Dendritic cell treated with granulocyte-macrophage colony-stimulating factor and Interleukin-4, amounts not matched to agents 40 ng/mL and 50 ng/mL, for 4 days (primary cell): ENCODE data around the gene MFNG.

Experiments
- H3K27ac Mint-ChIP-seq: one replicate; pipeline ENCODE4 v1.8.0; 2022; ENCODE audit warnings: mild to moderate bottlenecking, mixed read lengths
- H3K27me3 Mint-ChIP-seq: one replicate; pipeline ENCODE4 v1.8.0; 2022; ENCODE audit warnings: mild to moderate bottlenecking, mixed read lengths
- H3K36me3 Mint-ChIP-seq: one replicate; pipeline ENCODE4 v1.8.0; 2022; ENCODE audit warnings: low read depth, mixed read lengths
- H3K4me1 Mint-ChIP-seq: one replicate; pipeline ENCODE4 v1.8.0; 2022; ENCODE audit warnings: low read depth, mixed read lengths
- H3K4me3 Mint-ChIP-seq: one replicate; pipeline ENCODE4 v1.8.0; 2022; ENCODE audit warnings: mild to moderate bottlenecking, moderate library complexity, mixed read lengths
- H3K9me3 Mint-ChIP-seq: one replicate; pipeline ENCODE4 v1.8.0; 2022; ENCODE audit warnings: mixed read lengths
- intact Hi-C: fragments of 100-400 bp; cut with micrococcal nuclease; formaldehyde crosslinking; loops from one replicate; pipeline ENCODE4 v1.15.0; 2022

Gene MFNG

DNA sequence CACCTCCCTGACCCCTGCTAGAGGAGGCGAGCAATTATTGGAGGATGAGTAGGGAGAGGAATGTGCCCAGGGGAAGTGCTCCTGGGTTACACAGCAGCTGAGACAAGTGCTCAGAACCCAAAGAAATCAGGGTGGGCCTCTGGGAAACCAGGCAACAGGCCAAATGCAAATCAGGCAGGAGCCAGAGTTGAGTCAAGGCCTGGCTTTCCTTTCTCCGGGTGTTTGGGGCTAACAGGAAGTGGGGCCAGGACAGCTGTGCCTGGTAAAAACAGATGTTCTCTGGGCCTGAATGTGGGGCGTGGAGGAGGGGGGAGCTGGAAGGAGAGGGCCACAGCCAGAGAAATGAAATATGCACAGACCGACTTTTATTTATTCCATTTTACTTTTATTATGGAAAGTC is 22.0 kb downstream of the MFNG start:
- H3K4me1 Mint-ChIP-seq, result peaks cover 5% of the 10 kb centered on the region
- no peaks in the 10 kb centered on the region for H3K27me3 Mint-ChIP-seq
- H3K27ac Mint-ChIP-seq, result no peak overlapping the region
- peaks cover 44% of the 10 kb centered on the region for H3K36me3 Mint-ChIP-seq
- no peaks in the 10 kb centered on the region for H3K9me3 Mint-ChIP-seq
- H3K4me3 Mint-ChIP-seq, result no peak overlapping the region
- intact Hi-C loops, result no loop called here

DNA sequence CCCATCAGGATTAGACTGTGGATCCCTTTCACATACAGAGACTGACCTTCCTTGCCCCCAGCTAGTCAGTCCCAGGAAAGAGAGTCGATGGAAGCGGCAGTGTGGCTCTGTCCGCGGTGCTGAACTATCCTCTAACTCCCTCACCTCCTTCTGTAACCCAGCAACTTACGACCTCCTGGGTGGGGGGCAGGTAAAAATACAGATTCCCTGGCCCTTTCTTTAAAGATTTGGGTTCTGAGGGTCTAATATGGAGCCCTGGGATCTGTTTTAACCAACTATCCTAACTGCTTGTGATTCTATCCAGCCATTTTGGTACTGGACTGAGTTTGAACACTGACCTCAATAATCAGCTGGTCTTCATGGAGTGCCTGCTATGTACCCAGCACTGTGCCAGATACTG is 23.2 kb downstream of the MFNG start:
- Mint-ChIP-seq H3K9me3 (no peaks in the 10 kb centered on the region), H3K4me3 (no peak overlapping the region), H3K27me3 (no peaks in the 10 kb centered on the region), H3K27ac (no peak overlapping the region), H3K4me1 (peaks cover 5% of the 10 kb centered on the region), H3K36me3 (peaks cover 32% of the 10 kb centered on the region)
- intact Hi-C loops, result no loop called here

- peaks cover 26% of the 10 kb centered on the region for H3K36me3 Mint-ChIP-seq
- no peak overlapping the region for H3K4me3 Mint-ChIP-seq
- peaks cover 5% of the 10 kb centered on the region for H3K4me1 Mint-ChIP-seq
- H3K9me3 Mint-ChIP-seq, result no peaks in the 10 kb centered on the region
- intact Hi-C loops, result no loop called here
- H3K27me3 Mint-ChIP-seq, result peaks cover 2% of the 10 kb centered on the region
- H3K27ac Mint-ChIP-seq, result no peak overlapping the region
Measured at GRCh38 chr22:37462436-37462835, 23.7 kb downstream of the MFNG start.

GRCh38 chr22:37461961-37462360 is 24.2 kb downstream of the MFNG start:
- peaks cover 22% of the 10 kb centered on the region for H3K36me3 Mint-ChIP-seq
- intact Hi-C loops, result no loop called here
- H3K4me1 Mint-ChIP-seq, result peaks cover 5% of the 10 kb centered on the region
- no peak overlapping the region for H3K27ac Mint-ChIP-seq
- no peaks in the 10 kb centered on the region for H3K9me3 Mint-ChIP-seq
- H3K27me3 Mint-ChIP-seq, result peaks cover 7% of the 10 kb centered on the region
- H3K4me3 Mint-ChIP-seq, result no peak overlapping the region

GRCh38 chr22:37460684-37461083 is 25.5 kb downstream of the MFNG start:
- H3K27ac Mint-ChIP-seq, result no peak overlapping the region
- H3K36me3 Mint-ChIP-seq, result peaks cover 9% of the 10 kb centered on the region
- intact Hi-C loops, result no loop called here
- peaks cover 16% of the 10 kb centered on the region for H3K27me3 Mint-ChIP-seq
- peaks cover 5% of the 10 kb centered on the region for H3K4me1 Mint-ChIP-seq
- H3K4me3 Mint-ChIP-seq, result no peak overlapping the region
- H3K9me3 Mint-ChIP-seq, result no peaks in the 10 kb centered on the region

DNA sequence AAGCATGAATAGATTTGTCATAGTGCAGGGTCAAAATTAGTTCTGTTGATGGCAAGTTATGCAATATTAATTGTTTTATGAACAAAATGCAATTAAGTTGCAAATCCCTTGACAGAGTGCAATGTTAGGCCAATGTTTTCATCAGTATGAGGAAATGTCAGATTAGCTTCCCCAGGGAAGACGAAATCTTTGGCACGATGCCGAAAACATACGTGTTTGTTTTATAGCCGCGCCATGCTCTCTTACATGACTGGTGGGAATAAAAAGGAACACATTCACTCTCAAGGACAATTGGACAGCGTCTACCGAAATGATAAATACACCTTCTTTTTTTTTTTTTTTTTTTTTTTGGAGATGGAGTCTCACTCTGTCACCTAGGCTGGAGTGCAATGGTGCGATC is 27.0 kb downstream of the MFNG start:
- Mint-ChIP-seq H3K9me3 (no peaks in the 10 kb centered on the region), H3K36me3 (no peaks in the 10 kb centered on the region), H3K4me1 (peaks cover 5% of the 10 kb centered on the region), H3K27me3 (peaks cover 29% of the 10 kb centered on the region), H3K27ac (no peak overlapping the region), H3K4me3 (no peak overlapping the region)
- intact Hi-C loops, result loop anchor here (5.0 to 10.0 kb wide), 2 partner anchors 194 to 292 kb away; no protein-coding TSS in a partner anchor

- H3K36me3 Mint-ChIP-seq, result no peaks in the 10 kb centered on the region
- no peaks in the 10 kb centered on the region for H3K9me3 Mint-ChIP-seq
- peaks cover 42% of the 10 kb centered on the region for H3K27me3 Mint-ChIP-seq
- H3K27ac Mint-ChIP-seq, result no peak overlapping the region
- peaks cover 5% of the 10 kb centered on the region for H3K4me1 Mint-ChIP-seq
- H3K4me3 Mint-ChIP-seq, result no peak overlapping the region
- intact Hi-C loops, result loop anchor here (1.0 to 10.0 kb wide), 3 partner anchors 141 to 290 kb away; no protein-coding TSS in a partner anchor
Measured at GRCh38 chr22:37457093-37457893, 28.9 kb downstream of the MFNG start.

DNA sequence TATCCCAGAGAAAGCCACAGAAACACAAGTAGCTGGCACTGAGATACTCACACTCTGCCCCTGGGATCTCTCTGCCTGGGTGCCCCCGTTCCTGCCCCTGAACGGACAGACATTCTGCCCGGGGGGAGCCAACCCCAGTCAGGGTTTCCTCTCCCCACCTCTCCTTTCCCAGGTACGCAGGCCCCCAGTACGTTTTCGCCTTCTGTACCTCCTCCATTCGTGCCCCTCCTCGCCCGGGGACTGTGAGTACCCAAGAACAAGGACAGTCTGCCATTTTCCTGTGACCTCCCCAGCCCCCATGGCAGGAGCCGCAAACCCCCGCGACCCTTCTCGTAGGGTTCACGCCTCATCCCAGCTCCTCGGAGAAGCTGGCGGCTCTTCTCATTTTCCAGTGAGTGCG is 29.8 kb downstream of the MFNG start:
- peaks cover 44% of the 10 kb centered on the region for H3K27me3 Mint-ChIP-seq
- H3K36me3 Mint-ChIP-seq, result no peaks in the 10 kb centered on the region
- no peaks in the 10 kb centered on the region for H3K4me1 Mint-ChIP-seq
- intact Hi-C loops, result loop anchor here (5.0 to 10.0 kb wide), 2 partner anchors 192 to 289 kb away; no protein-coding TSS in a partner anchor
- H3K27ac Mint-ChIP-seq, result no peak overlapping the region
- no peaks in the 10 kb centered on the region for H3K9me3 Mint-ChIP-seq
- no peak overlapping the region for H3K4me3 Mint-ChIP-seq

DNA sequence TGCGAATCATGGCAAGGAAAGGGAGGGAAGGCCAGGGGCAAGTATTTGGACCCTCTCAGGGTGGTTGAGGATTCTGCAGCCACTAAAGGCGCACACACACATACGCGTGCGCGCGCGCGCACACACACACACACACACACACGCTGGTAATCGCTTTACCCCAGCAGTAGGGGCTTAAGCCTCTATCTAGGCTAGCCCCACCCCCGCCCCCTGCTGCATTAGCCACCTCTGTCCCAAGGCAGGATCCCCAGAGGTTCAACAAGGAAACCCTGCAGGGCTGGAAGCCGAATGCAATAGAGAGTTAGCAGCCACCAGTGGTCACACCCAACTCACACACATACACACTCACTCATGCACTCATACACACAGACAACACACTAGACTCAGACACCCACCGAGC is 30.3 kb downstream of the MFNG start:
- Mint-ChIP-seq H3K36me3 (no peaks in the 10 kb centered on the region), H3K27ac (no peak overlapping the region), H3K27me3 (peaks cover 45% of the 10 kb centered on the region), H3K9me3 (no peaks in the 10 kb centered on the region), H3K4me1 (no peaks in the 10 kb centered on the region), H3K4me3 (no peak overlapping the region)
- intact Hi-C loops, result loop anchor here (5.0 to 10.0 kb wide), 2 partner anchors 191 to 289 kb away; no protein-coding TSS in a partner anchor

- H3K27me3 Mint-ChIP-seq, result peaks cover 49% of the 10 kb centered on the region
- no peaks in the 10 kb centered on the region for H3K4me1 Mint-ChIP-seq
- no peak overlapping the region for H3K27ac Mint-ChIP-seq
- H3K4me3 Mint-ChIP-seq, result no peak overlapping the region
- no peaks in the 10 kb centered on the region for H3K9me3 Mint-ChIP-seq
- intact Hi-C loops, result loop anchor here (5.0 to 10.0 kb wide), 2 partner anchors 190 to 288 kb away; no protein-coding TSS in a partner anchor
- H3K36me3 Mint-ChIP-seq, result no peaks in the 10 kb centered on the region
Measured at GRCh38 chr22:37454857-37455686, 31.1 kb downstream of the MFNG start.

DNA sequence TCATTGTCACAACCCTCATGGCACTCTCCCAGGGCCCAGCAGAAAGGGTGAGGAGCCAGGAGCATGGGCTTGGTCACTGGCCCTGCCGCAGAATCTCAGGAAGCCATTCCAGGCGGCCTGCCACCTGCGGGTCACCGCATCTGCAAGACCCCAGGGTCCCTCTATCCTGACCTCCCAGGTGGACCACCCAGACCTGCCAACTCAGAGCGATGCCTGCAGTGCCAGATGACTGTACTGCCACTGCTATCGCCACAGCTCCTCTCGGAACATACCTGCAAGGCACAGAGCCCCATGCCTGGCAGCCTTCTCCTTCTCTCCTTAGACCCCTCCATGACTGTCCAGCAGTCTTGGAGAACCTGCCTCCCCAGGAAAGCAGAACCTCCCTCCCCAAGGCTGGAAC is 32.5 kb downstream of the MFNG start:
- no peaks in the 10 kb centered on the region for H3K36me3 Mint-ChIP-seq
- H3K9me3 Mint-ChIP-seq, result no peaks in the 10 kb centered on the region
- peaks cover 59% of the 10 kb centered on the region for H3K27me3 Mint-ChIP-seq
- peaks cover 9% of the 10 kb centered on the region for H3K4me1 Mint-ChIP-seq
- no peak overlapping the region for H3K4me3 Mint-ChIP-seq
- intact Hi-C loops, result loop anchor here (10.0 kb wide), 1 partner anchor 189 kb away; no protein-coding TSS in a partner anchor
- H3K27ac Mint-ChIP-seq, result no peak overlapping the region

DNA sequence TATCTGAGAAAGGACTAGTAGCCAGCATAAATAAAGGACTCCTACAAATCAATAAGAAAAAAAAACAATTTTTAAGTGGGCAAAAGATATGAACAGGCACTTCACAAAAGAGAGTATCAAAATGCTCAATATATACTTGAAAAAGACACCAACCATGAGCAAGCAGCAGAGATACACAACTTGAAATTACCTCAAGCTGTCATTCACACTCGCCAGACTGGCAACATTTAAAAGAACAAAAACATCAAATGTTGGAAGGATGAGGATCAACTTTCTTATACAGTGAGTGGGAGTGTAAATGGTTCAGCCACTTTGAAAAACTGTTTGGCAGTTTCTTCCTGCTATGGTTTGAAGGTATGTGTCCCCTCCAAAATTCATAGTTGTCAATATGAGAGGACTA is 35.0 kb downstream of the MFNG start:
- intact Hi-C loops, result loop anchor here (10.0 kb wide), 1 partner anchor 186 kb away; no protein-coding TSS in a partner anchor
- Mint-ChIP-seq H3K27ac (no peak overlapping the region), H3K4me3 (no peak overlapping the region), H3K4me1 (peaks cover 9% of the 10 kb centered on the region), H3K9me3 (no peaks in the 10 kb centered on the region), H3K36me3 (no peaks in the 10 kb centered on the region), H3K27me3 (peaks cover 60% of the 10 kb centered on the region)

DNA sequence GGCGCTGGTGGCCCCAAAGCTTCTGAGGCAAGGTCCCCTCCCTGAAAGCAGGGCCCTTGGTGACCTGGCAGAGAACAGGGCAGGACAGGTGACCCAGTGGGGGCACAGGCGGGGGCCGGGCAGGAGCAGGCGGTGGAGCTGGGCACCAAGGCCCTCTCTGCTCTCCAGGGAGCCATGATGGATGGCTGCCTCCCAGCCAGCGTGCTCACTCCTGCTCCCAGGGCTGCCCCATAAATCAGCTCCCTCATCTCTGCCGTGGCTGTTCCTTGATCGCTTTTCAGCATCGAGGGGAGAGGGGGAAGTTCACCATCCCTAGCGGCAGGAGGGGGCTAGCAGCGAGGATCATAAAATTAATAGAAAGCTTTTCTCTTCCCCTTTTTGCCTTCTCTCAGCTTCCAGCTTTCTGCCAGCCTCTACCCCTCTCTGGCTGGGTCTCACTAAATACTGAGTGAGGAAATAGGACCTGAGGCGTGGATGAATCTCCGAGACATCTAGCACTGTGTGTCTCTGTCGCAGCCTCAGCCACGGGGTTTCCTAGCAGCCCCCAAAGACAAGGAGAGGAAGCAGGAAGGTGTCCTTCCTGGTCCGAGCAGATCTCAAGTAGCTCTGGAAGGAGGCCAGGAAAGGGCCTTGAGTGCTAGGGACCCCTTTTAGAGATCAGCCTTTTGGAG is 36.7 kb downstream of the MFNG start:
- intact Hi-C loops, result loop anchor here (10.0 kb wide), 1 partner anchor 185 kb away; no protein-coding TSS in a partner anchor
- H3K4me1 Mint-ChIP-seq, result peaks cover 9% of the 10 kb centered on the region

More for the DNA sequence above, 36.7 kb downstream of the MFNG start:
- H3K9me3 Mint-ChIP-seq, result no peaks in the 10 kb centered on the region
- peaks cover 56% of the 10 kb centered on the region for H3K27me3 Mint-ChIP-seq
- H3K36me3 Mint-ChIP-seq, result no peaks in the 10 kb centered on the region
- H3K4me3 Mint-ChIP-seq, result no peak overlapping the region
- no peak overlapping the region for H3K27ac Mint-ChIP-seq
